ENCODE results near the gene KSR1. TPM values are rescaled to one million over a fixed set of nuclear protein-coding genes. Genes with fewer than 3 reads are reported as not detected.

The KSR1 gene
- polyA plus RNA-seq, 1 donor from 2014 or later, result 9.2 TPM

GRCh38 chr17:27417596-27418365, 38.5 kb upstream of the KSR1 start:
- no peak overlapping the region for H3K4me2 ChIP-seq (ENCODE audit: low read length)

GRCh38 chr17:27418366-27418615, 38.0 kb upstream of the KSR1 start:
- H3K9ac ChIP-seq (ENCODE audit: low read length), result no peak overlapping the region
- no peaks in the 10 kb centered on the region for H3K27me3 ChIP-seq (ENCODE audit: insufficient read depth, low read depth, low read length)
- no peaks in the 10 kb centered on the region for H3K9me2 ChIP-seq (ENCODE audit: insufficient read depth, low read length)
- H2AFZ ChIP-seq (ENCODE audit: low read depth, low read length), result no peak overlapping the region
- no peaks in the 10 kb centered on the region for H4K20me1 ChIP-seq (ENCODE audit: insufficient read depth)
- no peaks in the 10 kb centered on the region for H3K36me3 ChIP-seq (ENCODE audit: insufficient read depth, low read length)
- H3K9me3 ChIP-seq (ENCODE audit: low read length), result no peaks in the 10 kb centered on the region
- no peaks in the 10 kb centered on the region for H3F3A ChIP-seq (ENCODE audit: insufficient read depth, low read length, poor library complexity, severe bottlenecking)
- H3K27ac ChIP-seq (ENCODE audit: low read length), result no peak overlapping the region
- H3K4me3 ChIP-seq (ENCODE audit: low read length), result no peak overlapping the region
- H3K4me2 ChIP-seq (ENCODE audit: low read length), result no peak overlapping the region
- H3K79me2 ChIP-seq (replicated peaks; ENCODE audit: insufficient read depth, low read length), result no peaks in the 10 kb centered on the region
- TF ChIP-seq RAD21 (conservative IDR thresholded peaks at IDR 0.05) (no peak), POLR2AphosphoS5 (IDR thresholded peaks at IDR 0.05) (no peak), EP300 (conservative IDR thresholded peaks at IDR 0.05; ENCODE audit: poor library complexity, severe bottlenecking) (no peak), TAF1 (IDR thresholded peaks at IDR 0.05; ENCODE audit: low read depth) (no peak), MXI1 (conservative IDR thresholded peaks at IDR 0.05; ENCODE audit: poor library complexity, severe bottlenecking) (no peak), CTCF (IDR thresholded peaks at IDR 0.05; ENCODE audit: poor library complexity, severe bottlenecking) (no peak)

More at GRCh38 chr17:27417596-27418365, 38.5 kb upstream of the KSR1 start:
- Histone ChIP-seq H3F3A (ENCODE audit: insufficient read depth, low read length, poor library complexity, severe bottlenecking) (no peaks in the 10 kb centered on the region), H3K9me2 (ENCODE audit: insufficient read depth, low read length) (no peaks in the 10 kb centered on the region), H3K27ac (ENCODE audit: low read length) (no peak overlapping the region), H3K79me2 (replicated peaks; ENCODE audit: insufficient read depth, low read length) (no peaks in the 10 kb centered on the region), H4K20me1 (ENCODE audit: insufficient read depth) (no peaks in the 10 kb centered on the region), H3K4me3 (ENCODE audit: low read length) (no peak overlapping the region), H3K9me3 (ENCODE audit: low read length) (no peaks in the 10 kb centered on the region), H3K36me3 (ENCODE audit: insufficient read depth, low read length) (no peaks in the 10 kb centered on the region), H3K9ac (ENCODE audit: low read length) (no peak overlapping the region), H3K27me3 (ENCODE audit: insufficient read depth, low read depth, low read length) (no peaks in the 10 kb centered on the region), H2AFZ (ENCODE audit: low read depth, low read length) (no peak overlapping the region)
- TF ChIP-seq EZH2 (IDR thresholded peaks at IDR 0.05; ENCODE audit: borderline replicate concordance, insufficient read depth, low read length, poor library complexity, severe bottlenecking) (no peak), CTCF (IDR thresholded peaks at IDR 0.05; ENCODE audit: poor library complexity, severe bottlenecking) (no peak), POLR2AphosphoS5 (IDR thresholded peaks at IDR 0.05) (no peak), REST (IDR thresholded peaks at IDR 0.05; ENCODE audit: borderline replicate concordance) (no peak), EP300 (conservative IDR thresholded peaks at IDR 0.05; ENCODE audit: poor library complexity, severe bottlenecking) (no peak), TAF1 (IDR thresholded peaks at IDR 0.05; ENCODE audit: low read depth) (no peak), MXI1 (conservative IDR thresholded peaks at IDR 0.05; ENCODE audit: poor library complexity, severe bottlenecking) (no peak), RAD21 (conservative IDR thresholded peaks at IDR 0.05) (no peak), SMC3 (conservative IDR thresholded peaks at IDR 0.05; ENCODE audit: poor library complexity) (no peak)
